Right renal cortex interstitium (tissue), 3 donors: ENCODE results near the gene PRSS33. TPM values are rescaled to one million over a fixed set of nuclear protein-coding genes. Genes with fewer than 3 reads are reported as not detected.

ENCODE experiments used
- DNase-seq, 3 donors: peaks; one replicate each; pipeline ENCODE4 v3.0.0-alpha.2; 2013; ENCODE audit warnings: low read depth in 3 of 3, low spot score in 2 of 3
- polyA plus RNA-seq, 3 donors: library from polyadenylated mRNA; unstranded; fragments of 120-200 nt; gene quantifications; one replicate each; pipeline ENCODE4 v1.2.1, GENCODE V29; 2013; ENCODE audit not compliant: insufficient read length in 3 of 3

Gene PRSS33
- polyA plus RNA-seq, 3 donors: 0.33 to 0.61 TPM; not detected in 1

- no peak for DNase-seq
Measured at GRCh38 chr16:2779151-2779920, 8.0 kb downstream of the PRSS33 start.

DNA sequence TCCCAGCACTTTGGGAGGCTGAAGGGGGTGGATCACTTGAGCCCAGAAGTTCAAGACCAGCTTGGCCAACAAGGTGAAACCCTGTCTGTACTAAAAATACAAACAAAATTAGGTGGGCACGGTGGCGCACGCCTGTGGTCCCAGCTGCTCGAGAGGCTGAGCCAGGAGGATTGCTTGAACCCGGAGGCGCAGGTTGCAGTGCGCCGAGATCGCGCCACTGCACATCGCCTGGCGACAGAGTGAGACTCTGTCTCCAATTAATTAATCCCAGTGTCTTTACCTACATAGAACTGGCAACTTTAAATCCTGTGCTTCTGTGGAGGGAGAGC lies 8.8 kb downstream of the PRSS33 start:
- no peak for DNase-seq

GRCh38 chr16:2777903-2778629 lies 9.3 kb downstream of the PRSS33 start:
- DNase-seq: no peak

DNA sequence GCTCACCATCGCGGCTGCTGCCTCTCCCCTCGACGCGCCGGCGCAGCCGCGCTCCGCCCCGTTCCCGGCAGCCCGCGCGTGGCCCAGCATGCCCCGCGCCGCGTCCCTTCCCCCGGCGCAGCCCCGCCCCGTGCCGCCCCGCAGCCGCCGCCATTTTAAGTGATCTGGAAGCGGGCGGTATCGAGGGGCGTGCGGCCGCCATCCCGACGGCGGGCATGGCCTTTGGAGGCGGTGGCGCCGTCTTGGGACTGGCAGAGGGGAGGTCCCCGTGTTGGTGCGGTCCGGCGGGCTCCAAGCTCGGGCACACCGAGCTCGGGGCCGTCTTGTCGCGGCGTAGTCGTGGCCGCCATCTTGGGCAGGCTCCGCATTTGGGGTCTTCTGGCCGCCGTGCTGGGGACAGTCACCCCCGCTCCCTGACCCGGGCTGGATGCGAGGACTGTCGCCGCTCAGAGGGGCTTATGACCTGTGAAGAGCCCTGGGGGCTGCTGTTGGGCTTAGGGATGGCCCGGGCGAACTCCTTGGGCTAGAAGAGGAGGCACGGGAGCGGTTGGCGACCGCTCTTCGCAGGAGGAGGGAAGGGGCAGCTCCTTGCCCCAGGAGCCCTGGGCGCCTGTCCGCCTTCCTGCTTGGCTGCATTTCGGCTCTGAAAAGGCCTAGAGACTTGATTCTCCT lies 10.0 kb downstream of the PRSS33 start, which contains the start of gene ELOB:
ELOB (minus strand) TSS at position 50 of the 672 bp plus-strand sequence; CDS start at position 9, 41 bp downstream.
- DNase-seq: peak in 2 of 3 donors; percentile 54 to 67

DNA sequence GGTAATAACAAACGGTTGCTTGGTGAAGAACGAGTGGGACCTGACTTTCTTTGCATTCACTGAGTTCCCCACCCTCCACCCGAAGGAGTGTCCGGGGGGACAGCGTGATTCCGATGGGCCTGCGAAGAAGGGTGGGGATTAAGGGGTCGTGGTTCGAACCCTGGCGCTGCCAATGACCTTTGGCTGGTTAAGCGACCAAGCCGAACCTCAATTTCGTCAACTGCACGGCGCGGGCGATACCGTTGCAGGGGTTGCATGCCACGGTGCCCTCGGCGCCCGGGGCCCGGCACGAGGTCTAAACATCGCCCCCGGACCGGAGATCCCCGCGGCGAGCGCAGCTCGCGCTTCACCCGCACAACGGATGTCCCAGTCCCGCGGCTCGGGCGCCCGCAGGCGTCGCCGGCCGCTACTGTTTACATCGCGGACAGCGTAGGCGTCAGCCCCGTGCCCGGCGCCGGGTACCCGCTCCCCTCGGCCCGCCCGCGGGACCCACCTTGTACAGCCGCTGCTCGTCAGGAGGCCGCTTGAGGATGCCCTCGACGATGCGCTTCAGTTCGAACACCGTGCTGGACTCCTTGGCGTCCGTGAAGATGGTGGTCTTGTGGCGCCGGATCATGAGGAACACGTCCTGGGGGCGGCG lies 10.7 kb downstream of the PRSS33 start:
- DNase-seq: no peak

DNA sequence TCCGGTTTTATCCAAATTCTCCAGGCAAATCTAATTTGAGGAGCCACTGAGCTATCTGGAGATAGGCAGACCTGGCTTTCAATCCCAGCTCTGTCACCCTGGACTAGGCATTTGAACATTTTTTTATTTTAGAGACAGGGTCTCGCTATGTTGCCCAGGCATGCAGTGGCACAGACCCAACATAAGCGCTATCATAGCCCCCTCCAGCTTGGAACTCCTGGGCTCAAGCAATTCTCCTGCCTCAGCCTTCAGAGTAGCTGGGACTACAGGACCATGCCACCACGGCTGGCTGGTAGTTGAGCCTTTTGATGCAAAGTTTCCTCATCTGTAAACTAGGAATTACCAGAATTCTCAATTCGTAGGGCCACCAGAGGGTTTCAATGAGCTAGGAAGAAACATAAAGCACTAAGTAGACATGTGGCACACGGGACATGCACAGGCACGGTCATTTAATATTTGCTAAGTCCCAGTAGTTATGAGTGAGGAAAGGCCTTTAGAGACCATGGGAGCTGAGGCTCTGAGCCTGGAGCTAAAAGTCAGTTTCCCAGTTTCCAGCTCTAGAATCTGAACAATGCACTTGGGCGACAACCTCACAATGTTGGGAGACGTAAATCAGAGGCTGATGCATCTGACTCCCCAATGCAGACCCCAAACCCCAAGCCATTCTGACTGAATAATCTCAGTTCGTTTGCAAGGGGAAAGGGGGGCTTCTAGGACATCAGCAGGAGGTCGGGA lies 11.4 kb downstream of the PRSS33 start:
- no peak for DNase-seq

DNA sequence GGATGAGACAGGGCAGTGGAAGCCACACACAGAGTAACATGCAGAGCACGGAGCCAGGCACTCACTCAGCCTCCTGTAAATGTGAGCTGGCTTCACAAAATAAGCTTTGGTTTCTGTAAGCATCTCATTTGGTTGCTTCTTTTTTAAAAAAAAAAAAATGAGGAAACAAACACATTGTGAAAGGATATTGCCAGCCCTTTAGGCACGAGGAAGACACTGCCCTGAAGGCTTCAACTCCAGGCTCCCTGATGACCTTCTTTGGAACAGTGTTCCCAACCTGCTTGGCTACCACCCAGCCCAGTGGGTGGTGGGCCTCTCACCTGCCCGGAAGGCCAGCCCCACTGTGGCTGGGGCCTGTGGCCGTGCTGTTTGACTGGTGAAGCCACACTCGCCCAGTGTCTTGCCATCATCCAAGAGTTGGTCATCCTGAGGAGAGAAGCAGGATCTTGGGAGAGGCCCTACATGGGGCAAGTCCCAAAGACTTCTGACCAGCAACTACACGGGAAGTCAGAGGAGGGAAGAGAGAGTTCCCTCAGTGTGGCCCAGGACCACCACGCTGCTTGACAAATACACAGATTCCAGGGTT lies 12.1 kb downstream of the PRSS33 start:
- DNase-seq: no peak

DNA sequence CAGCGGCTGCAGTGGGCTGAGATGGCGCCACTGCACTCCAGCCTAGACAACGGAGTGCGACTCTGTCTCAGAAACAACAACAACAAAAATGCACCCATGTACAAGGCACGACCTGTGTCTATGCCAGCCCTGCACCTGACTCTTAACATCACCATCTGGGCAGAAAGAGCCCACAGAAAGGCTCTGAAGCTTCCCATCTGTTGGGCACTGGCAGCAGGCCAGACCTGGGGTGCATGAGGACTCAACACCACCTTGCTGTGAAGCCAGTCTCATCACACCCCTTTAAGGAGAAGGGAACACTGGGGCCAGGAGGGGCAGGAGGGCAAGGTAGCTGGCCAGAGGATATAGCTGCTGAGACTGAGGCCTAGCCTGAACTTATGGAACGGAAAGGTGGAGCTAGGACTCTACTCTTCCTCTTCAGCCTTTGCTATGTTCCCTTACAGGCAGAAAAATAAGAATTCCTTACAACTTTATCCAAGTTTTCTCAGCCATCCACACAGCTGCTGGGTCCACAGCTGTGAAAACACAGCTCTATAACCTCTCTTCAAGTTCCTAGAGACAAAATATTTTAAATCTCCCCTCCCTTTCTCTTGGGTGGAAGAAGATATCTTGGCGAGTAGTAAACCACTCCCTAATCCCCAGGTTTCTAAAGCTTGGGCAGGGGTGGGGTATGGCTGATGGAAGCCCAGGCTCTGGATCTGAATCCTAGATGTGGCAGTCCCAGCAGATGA lies 13.0 kb downstream of the PRSS33 start:
- no peak for DNase-seq

DNA sequence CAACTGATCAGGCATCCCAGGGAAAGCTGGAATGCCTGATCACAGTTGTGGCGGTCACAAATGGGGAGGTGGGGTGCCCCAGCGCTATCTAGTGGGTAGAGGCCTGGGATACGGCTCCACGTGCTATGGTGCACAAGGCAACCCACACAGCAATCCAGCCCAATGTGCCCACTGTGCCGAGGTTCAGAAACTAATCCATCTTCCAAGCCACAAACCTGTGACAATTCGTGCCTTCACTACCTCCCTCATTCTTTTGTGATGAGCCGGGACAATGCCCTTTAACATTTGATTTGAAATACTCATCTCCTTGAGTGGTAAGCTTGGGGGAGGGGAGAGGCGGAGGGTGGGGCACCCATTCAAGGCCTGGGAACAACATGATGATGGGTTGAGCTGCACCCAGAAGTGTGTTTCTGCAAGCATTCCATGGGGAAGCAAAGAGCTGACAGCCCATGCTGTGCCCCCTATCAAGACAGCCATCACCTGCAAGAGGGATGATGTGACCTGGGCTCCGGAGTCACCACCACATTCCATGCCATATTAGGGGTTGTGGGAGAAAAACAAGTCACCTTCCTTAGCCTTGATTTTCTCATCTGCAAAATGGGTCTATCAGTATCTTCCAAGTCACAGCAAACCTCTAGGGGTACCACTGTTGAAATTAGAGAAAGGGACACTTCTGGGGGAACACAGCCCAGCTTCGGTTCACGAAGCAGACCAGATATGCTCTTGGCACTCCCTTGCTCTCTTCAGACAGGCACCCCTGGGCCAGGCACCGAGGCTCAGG lies 14.0 kb downstream of the PRSS33 start:
- no peak for DNase-seq

DNA sequence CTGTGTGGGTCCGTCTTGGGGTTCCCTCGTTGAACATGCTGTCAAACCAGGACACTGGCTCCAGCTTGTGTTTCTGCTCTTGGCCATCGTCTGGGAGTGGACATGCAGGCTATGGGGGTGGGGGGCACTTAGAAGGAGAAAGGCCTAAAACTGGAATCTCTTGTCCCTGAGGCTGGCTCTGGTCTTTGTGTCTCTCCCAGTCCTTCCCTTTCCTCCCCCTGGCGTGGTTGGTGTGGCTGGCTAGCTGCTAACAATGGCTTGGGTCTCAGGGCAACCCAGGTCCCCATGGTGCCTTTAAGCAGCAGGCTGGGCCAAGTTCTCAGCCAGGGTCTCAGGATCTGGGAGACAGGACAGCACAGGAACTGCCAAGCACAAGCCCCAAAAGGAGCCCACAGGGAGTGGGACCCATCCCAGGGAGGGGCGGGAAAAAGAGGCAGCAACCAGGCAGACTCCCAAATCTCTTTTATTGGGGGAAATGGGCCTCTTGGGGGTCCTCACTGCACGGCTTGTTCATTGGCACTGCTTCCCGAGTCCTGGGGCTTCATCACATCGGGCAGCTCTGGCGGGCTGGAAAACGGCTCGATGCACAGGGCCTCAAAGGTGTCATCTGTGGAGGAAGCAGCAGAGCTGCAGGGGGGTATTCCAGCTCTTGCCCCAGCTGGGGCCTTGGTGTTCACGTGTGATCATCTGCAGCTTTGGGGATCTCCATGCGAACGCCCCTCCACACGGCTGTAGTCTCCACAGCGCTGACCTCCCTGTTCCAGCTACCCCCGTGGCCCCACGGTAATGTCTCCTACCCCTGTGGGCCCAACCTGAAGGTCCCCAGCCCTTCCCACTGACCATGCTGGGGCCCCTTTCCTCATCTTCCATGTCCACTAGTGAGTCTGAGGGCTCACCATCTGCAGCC lies 15.6 kb downstream of the PRSS33 start:
- DNase-seq: no peak

DNA sequence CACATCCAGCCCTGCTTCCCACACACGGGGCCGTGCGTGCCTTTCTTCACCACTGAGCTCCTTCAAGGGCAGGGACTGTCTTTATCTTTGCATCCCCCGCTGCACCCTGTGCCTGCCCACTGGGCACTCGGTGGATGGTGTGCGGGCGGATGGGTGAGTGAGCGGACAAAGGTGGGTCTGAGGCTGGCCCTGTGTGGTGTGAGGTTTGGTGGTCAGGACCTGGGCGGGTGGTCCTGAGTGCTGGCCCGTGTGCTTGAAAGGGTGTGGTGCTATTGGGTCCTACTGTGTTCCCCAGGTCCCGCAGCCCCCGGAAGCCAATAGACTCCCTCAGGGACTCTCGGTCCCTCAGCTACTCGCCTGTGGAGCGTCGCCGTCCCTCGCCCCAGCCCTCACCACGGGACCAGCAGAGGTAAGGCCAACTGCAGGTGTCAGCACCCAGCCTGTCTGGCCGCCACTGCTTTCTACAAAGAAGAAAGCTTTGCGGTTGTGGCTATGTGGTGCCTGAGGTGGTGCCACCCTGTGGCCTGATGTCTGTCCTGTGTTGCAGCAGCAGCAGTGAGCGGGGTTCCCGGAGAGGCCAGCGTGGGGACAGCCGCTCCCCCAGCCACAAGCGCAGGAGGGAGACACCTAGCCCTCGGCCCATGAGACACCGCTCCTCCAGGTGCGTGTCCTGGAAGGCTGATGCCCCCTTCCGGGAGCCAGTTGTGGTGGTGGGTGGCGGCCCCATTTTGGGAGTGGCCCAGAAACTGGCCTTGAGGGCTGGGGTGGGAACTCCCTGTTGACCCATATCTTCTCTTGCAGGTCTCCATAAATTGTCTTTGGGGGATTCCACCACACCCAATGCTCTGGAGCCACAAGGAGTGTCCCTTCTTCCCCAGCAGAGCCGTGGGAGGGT lies 17.1 kb downstream of the PRSS33 start:
- DNase-seq: no peak

- no peak for DNase-seq
Measured at GRCh38 chr16:2769675-2770056, 17.7 kb downstream of the PRSS33 start.

DNA sequence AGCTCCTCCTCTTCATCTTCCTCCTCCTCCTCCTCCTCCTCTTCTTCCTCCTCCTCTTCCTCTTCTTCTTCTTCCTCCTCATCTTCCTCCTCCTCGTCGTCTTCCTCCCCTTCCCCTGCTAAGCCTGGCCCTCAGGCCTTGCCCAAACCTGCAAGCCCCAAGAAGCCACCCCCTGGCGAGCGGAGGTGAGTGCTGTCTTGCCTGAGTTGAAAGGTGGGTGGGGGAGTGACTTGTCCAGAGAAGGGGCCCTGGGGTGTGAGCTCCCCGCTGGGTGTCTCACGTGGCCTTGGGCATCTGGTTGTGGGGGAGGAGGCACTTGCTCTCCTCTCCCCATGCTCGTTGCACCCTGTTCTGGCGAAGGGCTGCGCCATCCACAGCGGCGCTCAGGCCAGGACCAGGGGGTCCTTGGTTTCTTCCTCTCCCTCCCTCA lies 18.2 kb downstream of the PRSS33 start:
- no peak for DNase-seq

DNA sequence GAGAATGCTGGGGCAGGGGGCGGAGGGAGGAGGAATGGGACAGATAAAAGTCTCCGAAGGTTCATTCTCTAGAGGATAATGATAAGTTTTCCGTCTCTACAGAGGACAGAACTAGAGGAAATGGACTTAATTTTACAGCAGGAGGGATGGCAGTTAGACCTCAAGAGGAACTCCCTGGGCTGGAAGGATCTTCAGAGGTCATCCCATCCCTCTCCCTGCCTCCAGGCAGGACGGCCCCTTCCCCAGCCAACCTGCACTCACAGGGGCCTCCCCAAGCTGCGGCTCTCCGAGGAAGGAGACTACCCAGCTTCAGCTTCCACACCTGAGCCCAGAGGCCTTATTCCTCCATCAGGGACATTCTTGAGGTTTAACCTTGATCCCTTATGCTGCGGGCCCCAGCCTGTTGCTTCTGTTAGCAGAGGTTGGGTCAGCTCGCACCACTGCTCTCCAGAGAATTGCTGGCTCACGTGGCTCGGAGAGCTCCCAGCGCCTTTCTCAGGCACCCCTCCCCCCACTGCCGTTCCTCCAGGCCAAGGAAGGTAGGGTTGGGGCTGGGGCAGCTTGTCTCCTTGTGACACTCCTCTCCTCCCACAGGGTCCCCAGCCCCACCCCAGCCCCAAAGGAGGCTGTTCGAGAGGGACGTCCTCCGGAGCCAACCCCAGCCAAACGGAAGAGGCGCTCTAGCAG lies 18.8 kb downstream of the PRSS33 start:
- no peak for DNase-seq

DNA sequence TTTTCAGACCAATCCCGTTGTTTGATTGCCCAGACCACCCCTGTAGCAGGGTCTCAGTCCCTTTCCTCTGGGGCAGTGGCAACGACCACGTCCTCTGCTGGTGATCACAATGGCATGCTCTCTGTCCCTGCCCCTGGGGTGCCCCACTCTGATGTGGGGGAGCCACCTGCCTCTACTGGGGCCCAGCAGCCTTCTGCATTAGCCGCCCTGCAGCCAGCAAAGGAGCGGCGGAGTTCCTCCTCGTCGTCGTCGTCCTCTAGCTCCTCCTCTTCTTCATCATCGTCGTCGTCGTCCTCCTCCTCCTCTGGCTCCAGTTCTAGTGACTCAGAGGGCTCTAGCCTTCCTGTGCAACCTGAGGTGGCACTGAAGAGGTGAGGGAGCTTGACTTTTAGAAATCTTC lies 19.5 kb downstream of the PRSS33 start:
- no peak for DNase-seq

DNA sequence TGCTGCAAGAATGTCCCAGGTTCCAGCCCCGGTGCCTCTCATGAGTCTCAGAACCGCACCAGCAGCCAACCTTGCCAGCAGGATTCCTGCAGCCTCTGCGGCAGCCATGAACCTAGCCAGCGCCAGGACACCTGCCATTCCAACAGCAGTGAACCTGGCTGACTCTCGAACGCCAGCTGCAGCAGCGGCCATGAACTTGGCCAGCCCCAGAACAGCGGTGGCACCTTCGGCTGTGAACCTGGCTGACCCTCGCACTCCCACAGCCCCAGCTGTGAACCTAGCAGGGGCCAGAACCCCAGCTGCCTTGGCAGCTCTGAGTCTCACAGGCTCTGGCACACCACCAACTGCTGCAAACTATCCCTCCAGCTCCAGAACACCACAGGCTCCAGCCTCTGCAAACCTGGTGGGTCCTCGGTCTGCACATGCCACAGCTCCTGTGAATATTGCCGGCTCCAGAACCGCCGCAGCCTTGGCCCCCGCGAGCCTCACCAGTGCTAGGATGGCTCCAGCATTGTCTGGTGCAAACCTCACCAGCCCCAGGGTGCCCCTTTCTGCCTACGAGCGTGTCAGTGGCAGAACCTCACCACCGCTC lies 20.1 kb downstream of the PRSS33 start:
- no peak for DNase-seq
